Measurements from ENCODE around the gene THRB. TPM values are rescaled to one million over a fixed set of nuclear protein-coding genes. Genes with fewer than 3 reads are reported as not detected.

THRB gene
- total RNA-seq, 1 experiment from 2014 or later, result 9.7 TPM

DNA sequence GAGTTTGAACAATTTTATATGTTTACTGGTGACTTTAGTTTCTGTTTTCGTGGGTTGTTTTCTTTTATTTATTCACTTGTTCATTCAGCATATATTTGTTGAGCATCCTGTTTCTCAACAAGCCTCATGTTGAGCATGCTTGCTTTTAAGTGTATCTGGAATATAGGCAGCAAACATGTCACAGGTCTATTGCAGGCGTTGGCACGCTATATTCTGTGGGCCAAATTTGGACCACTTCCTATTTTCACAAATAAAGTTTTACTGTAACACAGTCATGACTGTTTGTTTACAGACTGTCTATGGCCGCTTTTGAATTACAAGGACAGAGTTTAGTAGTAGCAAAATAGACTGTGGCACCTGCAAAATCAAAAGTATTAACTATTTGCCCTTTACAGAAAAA lies 89.6 kb downstream of the THRB start:
- H3K79me2 ChIP-seq (ENCODE audit: low read depth), result no peaks in the 10 kb centered on the region
- H3K4me3 ChIP-seq, result no peak overlapping the region
- H3K36me3 ChIP-seq (ENCODE audit: low read depth), result no peaks in the 10 kb centered on the region
- no peaks in the 10 kb centered on the region for H3K9me2 ChIP-seq (ENCODE audit: insufficient read depth)
- no peaks in the 10 kb centered on the region for H3K27me3 ChIP-seq (ENCODE audit: insufficient read depth, low read depth)
- BruUV-seq (replicated peaks), result no TSS peak
- DNase-seq, result no peak
- CTCF ChIA-PET, result no interaction called here
- no peak overlapping the region for H3K4me2 ChIP-seq
- intact Hi-C loops (cut with micrococcal nuclease; ENCODE audit: unreplicated experiment), result no loop called here
- TF ChIP-seq, protein P1, sequence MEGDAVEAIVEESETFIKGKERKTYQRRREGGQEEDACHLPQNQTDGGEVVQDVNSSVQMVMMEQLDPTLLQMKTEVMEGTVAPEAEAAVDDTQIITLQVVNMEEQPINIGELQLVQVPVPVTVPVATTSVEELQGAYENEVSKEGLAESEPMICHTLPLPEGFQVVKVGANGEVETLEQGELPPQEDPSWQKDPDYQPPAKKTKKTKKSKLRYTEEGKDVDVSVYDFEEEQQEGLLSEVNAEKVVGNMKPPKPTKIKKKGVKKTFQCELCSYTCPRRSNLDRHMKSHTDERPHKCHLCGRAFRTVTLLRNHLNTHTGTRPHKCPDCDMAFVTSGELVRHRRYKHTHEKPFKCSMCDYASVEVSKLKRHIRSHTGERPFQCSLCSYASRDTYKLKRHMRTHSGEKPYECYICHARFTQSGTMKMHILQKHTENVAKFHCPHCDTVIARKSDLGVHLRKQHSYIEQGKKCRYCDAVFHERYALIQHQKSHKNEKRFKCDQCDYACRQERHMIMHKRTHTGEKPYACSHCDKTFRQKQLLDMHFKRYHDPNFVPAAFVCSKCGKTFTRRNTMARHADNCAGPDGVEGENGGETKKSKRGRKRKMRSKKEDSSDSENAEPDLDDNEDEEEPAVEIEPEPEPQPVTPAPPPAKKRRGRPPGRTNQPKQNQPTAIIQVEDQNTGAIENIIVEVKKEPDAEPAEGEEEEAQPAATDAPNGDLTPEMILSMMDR (conservative IDR thresholded peaks at IDR 0.05), result no peak
- no peak for TF ChIP-seq EZH2 (IDR thresholded peaks at IDR 0.05; ENCODE audit: low read depth)
- H3K27ac ChIP-seq, result no peak overlapping the region
- no peaks in the 10 kb centered on the region for H3K4me1 ChIP-seq (replicated peaks; ENCODE audit: insufficient read depth)
- no peaks in the 10 kb centered on the region for H4K20me1 ChIP-seq (ENCODE audit: insufficient read depth)
- 0 out of 2 replicates have a peak, but pooled peaks cover 5% of the 10 kb centered on the region for H3K9me3 ChIP-seq (ENCODE audit: insufficient read depth, low read depth)
- H3F3A ChIP-seq (ENCODE audit: insufficient read depth, low read depth), result peaks cover 5% of the 10 kb centered on the region; the same call in 1 of the 2 replicates
- H2AFZ ChIP-seq, result no peak overlapping the region
- POLR2A ChIA-PET (ENCODE audit: unreplicated experiment), result no interaction called here

DNA sequence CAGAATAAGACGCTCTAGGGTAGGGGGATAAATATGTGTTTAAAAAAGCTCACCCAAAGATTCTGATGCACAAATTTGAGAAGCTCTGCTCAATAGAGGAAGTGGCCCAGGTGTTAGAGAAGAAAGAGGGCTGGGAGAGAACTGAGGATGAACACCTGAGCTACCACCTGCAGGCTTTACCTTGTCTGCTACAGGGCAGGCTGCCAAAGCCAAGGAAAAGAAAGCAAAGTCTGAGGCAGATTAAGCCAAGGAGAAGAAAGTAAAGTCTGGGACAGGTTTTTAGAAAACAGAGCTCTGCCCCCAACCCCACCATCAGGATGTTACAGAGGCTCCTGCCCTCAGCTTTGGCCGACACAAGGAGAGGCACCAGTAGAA lies 92.9 kb downstream of the THRB start:
- DNase-seq, result no peak
- Histone ChIP-seq H3K4me1 (replicated peaks; ENCODE audit: insufficient read depth) (no peaks in the 10 kb centered on the region), H3K4me2 (no peak overlapping the region), H2AFZ (no peak overlapping the region), H3K4me3 (no peak overlapping the region), H3K36me3 (ENCODE audit: low read depth) (no peaks in the 10 kb centered on the region), H3K9me2 (ENCODE audit: insufficient read depth) (no peaks in the 10 kb centered on the region), H3K27ac (no peak overlapping the region), H4K20me1 (ENCODE audit: insufficient read depth) (no peaks in the 10 kb centered on the region), H3K79me2 (ENCODE audit: low read depth) (no peaks in the 10 kb centered on the region), H3K9me3 (ENCODE audit: insufficient read depth, low read depth) (0 out of 2 replicates have a peak, but pooled peaks cover 5% of the 10 kb centered on the region), H3F3A (ENCODE audit: insufficient read depth, low read depth) (peaks cover 5% of the 10 kb centered on the region; the same call in 1 of the 2 replicates), H3K27me3 (ENCODE audit: insufficient read depth, low read depth) (no peaks in the 10 kb centered on the region)
- intact Hi-C loops (cut with micrococcal nuclease; ENCODE audit: unreplicated experiment), result no loop called here
- CTCF ChIA-PET, result no interaction called here
- BruUV-seq (replicated peaks), result no TSS peak
- POLR2A ChIA-PET (ENCODE audit: unreplicated experiment), result no interaction called here
- TF ChIP-seq EZH2 (IDR thresholded peaks at IDR 0.05; ENCODE audit: low read depth), result no peak
- TF ChIP-seq, protein P1 (conservative IDR thresholded peaks at IDR 0.05), result no peak

DNA sequence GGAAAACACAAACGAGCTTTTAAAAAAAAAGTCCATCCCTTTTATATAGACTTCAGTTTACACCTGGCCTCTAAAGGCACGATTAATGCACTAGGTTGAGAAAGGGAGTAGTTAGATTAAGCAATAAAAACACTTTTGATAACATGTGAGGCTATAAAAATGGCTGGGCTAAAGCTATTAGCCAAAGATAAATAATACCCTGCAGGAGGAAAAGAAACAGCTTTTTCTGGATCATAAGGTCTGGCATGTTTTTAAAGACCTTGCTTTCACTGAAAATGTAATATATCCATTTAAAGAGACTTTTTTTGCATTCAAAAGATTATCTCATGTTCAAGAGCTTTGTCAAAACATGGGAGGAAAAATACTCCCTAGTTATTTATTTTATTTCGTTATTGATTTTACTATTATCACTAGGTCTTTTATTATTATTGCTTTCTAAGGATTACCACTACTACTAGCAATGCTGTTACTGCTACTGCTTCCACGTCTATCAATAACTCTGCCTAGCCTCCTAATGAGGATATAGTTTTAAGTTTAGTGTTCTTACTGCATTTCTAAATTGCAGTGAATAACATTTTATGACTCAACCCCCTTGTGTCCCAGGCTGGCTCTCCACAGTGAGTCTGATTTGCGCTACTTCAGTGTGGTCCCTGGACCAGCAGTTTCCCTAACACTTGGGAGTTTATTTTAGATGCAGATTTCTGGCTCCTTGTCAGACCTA lies 93.4 kb downstream of the THRB start:
- CTCF ChIA-PET, result no interaction called here
- Histone ChIP-seq H3K9me2 (ENCODE audit: insufficient read depth) (no peaks in the 10 kb centered on the region), H3K4me3 (no peak overlapping the region), H3K27ac (no peak overlapping the region), H3F3A (ENCODE audit: insufficient read depth, low read depth) (peaks cover 5% of the 10 kb centered on the region; the same call in 1 of the 2 replicates), H3K4me2 (no peak overlapping the region), H3K9me3 (ENCODE audit: insufficient read depth, low read depth) (0 out of 2 replicates have a peak, but pooled peaks cover 5% of the 10 kb centered on the region), H3K4me1 (replicated peaks; ENCODE audit: insufficient read depth) (no peaks in the 10 kb centered on the region), H3K27me3 (ENCODE audit: insufficient read depth, low read depth) (no peaks in the 10 kb centered on the region), H3K36me3 (ENCODE audit: low read depth) (no peaks in the 10 kb centered on the region), H3K79me2 (ENCODE audit: low read depth) (no peaks in the 10 kb centered on the region), H2AFZ (no peak overlapping the region), H4K20me1 (ENCODE audit: insufficient read depth) (no peaks in the 10 kb centered on the region)
- TF ChIP-seq EZH2 (IDR thresholded peaks at IDR 0.05; ENCODE audit: low read depth), result no peak
- TF ChIP-seq, protein P1 (conservative IDR thresholded peaks at IDR 0.05), result no peak
- POLR2A ChIA-PET (ENCODE audit: unreplicated experiment), result no interaction called here
- intact Hi-C loops (cut with micrococcal nuclease; ENCODE audit: unreplicated experiment), result no loop called here
- no TSS peak for BruUV-seq (replicated peaks)
- no peak for DNase-seq
